ENCODE data around the gene RNF2.

The RNF2 gene

DNA sequence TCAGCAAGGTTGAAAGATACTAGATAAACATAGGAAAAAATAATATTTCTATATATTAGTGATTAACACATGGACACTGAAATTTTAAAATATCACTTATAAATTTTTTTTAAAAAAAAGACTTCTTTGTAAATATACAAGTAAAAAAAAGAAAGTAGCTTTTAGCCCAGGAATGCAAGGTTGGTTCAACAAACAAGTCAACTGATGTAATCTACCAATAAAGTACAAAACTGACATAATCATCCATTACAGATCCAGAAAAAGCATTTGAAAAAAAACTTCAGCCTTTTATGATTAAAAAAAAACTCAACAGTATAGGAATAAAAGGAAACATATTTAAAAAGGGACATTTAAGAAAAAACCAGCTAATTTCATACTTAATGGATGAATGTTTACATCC is 63.0 kb downstream of the RNF2 start:
- TF ChIP-seq, protein P1, sequence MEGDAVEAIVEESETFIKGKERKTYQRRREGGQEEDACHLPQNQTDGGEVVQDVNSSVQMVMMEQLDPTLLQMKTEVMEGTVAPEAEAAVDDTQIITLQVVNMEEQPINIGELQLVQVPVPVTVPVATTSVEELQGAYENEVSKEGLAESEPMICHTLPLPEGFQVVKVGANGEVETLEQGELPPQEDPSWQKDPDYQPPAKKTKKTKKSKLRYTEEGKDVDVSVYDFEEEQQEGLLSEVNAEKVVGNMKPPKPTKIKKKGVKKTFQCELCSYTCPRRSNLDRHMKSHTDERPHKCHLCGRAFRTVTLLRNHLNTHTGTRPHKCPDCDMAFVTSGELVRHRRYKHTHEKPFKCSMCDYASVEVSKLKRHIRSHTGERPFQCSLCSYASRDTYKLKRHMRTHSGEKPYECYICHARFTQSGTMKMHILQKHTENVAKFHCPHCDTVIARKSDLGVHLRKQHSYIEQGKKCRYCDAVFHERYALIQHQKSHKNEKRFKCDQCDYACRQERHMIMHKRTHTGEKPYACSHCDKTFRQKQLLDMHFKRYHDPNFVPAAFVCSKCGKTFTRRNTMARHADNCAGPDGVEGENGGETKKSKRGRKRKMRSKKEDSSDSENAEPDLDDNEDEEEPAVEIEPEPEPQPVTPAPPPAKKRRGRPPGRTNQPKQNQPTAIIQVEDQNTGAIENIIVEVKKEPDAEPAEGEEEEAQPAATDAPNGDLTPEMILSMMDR (conservative IDR thresholded peaks at IDR 0.05; ENCODE audit: low read depth, low read length): no peak
- no peak overlapping the region for H3K4me3 ChIP-seq (ENCODE audit: low read depth, low read length)
- DNase-seq (ENCODE audit: low read depth): peak; percentile 31

DNA sequence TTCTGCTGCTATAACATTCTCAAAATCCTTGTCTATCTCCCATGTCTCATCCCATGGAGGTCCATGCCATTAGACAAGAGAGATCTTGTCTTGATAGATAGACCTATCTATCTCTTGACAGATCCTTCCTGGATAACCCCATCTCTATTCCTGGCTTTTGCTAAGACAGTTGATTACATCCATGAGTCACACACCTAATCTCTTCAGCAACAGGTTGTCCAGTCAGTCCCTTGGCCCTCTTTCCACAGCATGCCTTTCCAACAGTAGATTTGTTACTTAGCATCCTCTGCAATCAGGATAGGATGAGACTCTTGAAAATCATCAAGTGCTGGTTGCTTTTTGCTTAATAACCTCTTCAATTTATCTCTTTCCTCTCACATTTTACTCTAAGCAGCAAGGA is 64.8 kb downstream of the RNF2 start:
- no peak for DNase-seq (ENCODE audit: low read depth)
- H3K4me3 ChIP-seq (ENCODE audit: low read depth, low read length): no peak overlapping the region
- TF ChIP-seq, protein P1 (conservative IDR thresholded peaks at IDR 0.05; ENCODE audit: low read depth, low read length): no peak

DNA sequence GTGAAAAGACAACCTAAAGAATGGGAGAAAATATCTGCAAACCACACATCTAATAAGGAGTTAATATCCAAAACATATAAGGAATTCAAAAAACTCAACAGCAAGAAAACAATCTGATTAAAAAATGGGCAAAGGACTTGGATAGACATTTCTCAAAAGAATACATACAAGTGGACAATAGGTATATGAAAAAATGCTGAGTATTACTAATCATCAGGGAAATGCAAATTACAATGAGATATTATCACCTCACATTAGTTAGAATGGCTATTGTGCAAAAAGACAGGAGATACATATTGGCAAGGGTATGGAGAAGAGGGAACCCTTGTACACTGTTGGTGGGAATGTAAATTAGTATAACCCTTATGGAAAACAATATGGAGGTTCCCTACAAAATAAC is 66.5 kb downstream of the RNF2 start:
- DNase-seq (ENCODE audit: low read depth): no peak
- H3K4me3 ChIP-seq (ENCODE audit: low read depth, low read length): no peak overlapping the region
- TF ChIP-seq, protein P1 (conservative IDR thresholded peaks at IDR 0.05; ENCODE audit: low read depth, low read length): no peak

DNA sequence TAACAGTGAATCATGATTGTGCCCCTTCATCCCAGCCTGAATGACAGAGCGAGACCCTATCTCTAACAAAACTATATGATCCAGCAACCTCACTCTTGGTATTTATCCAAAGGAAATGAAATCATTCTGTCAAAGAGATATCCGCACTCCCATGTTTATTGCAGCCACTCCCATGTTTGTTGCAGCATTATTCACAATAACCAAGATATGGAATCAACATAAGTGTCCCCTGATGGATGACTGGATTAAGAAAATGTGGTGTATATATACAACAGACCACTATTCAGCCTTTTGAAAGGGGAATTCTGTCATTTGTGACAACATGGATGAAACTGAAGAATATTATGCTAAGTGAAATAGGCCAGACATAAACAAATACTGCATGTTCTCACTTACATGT is 67.0 kb downstream of the RNF2 start:
- no peak overlapping the region for H3K4me3 ChIP-seq (ENCODE audit: low read depth, low read length)
- TF ChIP-seq, protein P1 (conservative IDR thresholded peaks at IDR 0.05; ENCODE audit: low read depth, low read length): no peak
- DNase-seq (ENCODE audit: low read depth): no peak

DNA sequence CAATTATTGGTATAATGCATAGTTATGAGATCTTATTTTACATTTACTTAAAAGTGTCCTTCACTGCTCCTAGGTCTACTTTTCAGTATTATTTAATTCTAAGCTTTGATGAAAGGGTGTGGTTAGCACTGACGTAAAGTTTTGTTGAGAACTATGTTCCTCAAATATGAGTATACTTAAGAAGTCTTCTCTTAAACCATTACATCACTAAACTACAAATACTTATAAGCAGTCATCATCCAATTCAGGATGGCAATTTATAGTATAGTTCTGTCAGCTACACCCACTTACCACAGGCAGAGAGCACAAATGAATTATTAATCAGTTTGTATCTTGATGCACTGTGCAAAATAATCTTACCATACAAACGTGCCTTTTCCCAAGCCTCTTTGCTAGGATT is 84.3 kb downstream of the RNF2 start:
- no peak for DNase-seq (ENCODE audit: low read depth)
- no peak overlapping the region for H3K4me3 ChIP-seq (ENCODE audit: low read depth, low read length)
- TF ChIP-seq, protein P1 (conservative IDR thresholded peaks at IDR 0.05; ENCODE audit: low read depth, low read length): no peak

DNA sequence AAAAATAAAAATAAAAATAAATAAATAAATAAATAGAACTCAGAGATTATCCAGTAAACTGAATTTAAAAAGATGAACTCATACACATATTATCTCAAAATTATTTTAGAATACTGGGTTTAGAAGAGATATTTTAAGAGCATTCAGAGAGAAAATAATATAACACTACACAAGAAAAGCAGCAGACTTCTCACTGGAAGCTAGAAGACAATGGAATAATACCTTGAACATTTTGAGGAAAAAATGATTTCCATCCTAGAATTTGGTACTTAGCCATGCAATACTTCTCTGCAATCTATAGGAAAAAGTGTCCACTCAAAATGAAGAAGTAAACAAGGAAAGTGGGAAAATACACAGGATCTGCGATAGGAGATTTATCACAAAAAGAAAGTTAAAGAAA is 87.2 kb downstream of the RNF2 start:
- no peak for DNase-seq (ENCODE audit: low read depth)
- TF ChIP-seq, protein P1 (conservative IDR thresholded peaks at IDR 0.05; ENCODE audit: low read depth, low read length): no peak
- no peak overlapping the region for H3K4me3 ChIP-seq (ENCODE audit: low read depth, low read length)

DNA sequence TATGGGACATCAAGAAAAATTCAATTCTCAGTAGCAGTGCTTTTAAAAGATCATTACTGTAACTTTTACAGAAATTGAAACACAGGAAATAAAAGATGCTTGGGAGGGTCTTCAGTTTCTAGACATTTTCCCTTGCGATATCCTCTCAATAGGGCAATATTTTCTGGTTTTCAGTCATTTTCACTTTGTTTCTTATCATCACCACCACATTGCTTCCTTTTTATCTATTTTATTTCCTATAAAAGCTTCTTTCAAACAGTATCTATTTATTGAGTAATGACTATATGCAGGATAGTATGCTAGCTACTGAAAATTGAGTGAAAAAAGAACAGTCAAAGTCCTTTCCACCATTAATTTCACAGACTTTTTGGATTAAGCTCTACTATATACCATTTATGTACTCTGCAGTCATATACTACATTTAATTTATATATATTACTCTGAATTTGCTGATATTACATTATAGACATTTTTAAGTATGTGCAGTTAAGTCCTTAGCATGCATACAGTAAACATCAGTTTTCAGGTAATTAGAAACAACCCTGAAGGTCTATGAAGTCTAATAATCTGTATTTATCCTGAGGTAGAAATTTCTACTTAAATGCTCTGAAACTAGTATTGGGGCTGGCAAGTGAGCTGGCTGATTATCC is 92.7 kb downstream of the RNF2 start:
- no peak for DNase-seq (ENCODE audit: low read depth)
- no peak overlapping the region for H3K4me3 ChIP-seq (ENCODE audit: low read depth, low read length)
- TF ChIP-seq, protein P1 (conservative IDR thresholded peaks at IDR 0.05; ENCODE audit: low read depth, low read length): no peak

Data from choroid plexus epithelial cell (primary cell).